HG03025 (cell line): ENCODE data around the gene TTC19.
"Not testable (repeated sequence)": the region's sequence is repeated elsewhere in the genome, so short reads cannot be mapped to it uniquely, and the experiment has no call there.

ENCODE experiments used
- ATAC-seq: cut with Tn5 transposase; IDR thresholded peaks from one replicate; pipeline ENCODE4 v1.9.1; 2021; ENCODE audit warnings: mild to moderate bottlenecking, moderate library complexity; ENCODE audit not compliant: unreplicated experiment, low FRiP score

TTC19 gene

DNA sequence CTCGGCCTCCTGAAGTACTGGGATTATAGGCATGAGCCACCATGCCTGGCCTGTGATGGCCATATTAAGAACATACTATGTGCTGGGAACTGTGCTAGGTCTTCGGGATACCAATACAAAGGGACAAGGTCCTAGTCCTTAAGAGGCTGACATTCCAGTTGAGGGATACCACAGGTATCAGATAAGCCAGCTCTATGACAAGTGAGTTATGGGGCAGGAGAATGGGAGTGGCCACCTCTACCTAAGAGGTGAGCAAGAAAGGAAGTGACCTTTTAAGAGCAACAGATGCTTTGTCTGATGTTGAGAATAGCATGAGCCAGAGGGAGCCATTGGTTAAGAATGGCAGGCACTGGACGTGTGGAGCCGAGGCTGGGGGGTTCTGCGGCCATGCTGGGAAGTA lies 27.7 kb upstream of the TTC19 start:
- no peak for ATAC-seq

DNA sequence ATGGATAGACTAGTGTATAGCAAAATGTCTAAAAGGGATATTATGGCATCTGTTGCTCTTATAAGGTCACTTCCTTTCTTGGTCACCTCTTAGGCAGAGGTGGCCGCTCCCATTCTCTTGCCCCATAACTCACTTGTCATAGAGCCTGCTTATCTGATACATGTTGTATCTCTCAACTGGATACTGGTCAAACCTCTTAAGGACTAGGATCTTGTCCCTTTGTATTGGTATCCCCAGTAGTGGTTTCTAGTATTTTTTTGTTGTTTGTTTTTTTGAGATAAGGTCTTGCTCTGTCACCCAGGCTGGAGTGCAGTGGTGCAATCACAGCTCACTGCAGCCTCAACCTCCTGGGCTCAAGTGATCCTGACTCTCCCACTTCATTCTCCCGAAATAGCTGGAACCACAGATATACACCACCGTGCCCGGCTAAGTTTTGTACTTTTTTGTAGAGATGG lies 27.1 kb upstream of the TTC19 start:
- ATAC-seq = no peak

DNA sequence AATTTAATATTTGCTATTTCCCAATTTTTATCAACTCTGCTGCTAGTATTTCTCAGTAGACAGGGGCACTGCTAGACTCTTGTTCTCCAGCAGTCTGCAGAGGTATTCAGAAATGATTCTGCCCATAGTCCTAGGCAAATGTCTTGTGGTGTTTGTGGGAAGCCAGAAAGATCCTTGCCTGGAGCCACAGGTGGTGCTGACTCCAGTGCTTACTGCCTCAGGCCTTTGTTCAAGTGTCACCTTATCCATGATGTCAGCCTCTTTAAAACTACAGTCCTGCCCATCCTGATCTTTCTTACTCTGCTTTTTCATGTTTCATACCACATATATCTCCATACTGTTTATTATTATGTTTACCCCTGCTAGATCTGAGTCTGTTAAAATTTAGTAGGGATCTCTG lies 26.6 kb upstream of the TTC19 start:
- no peak for ATAC-seq

DNA sequence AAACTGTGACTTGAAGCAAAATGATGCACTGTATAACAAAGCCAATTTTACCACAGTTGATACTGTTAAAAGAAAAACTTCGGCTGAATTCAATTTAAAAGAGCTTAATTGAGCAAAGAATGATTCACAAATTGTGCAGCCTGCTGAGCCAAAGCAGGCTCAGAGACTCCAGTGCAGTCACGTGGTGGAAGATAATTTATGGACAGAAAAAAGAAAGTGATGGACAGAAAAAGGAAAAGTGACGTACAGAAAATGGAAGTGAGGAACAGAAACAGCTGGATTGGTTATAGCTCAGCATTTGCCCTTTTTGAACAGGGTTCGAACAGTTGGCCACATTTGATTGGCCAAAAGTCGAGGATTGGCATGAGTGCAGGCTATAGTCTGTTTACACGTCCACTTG lies 25.8 kb upstream of the TTC19 start:
- no peak for ATAC-seq

DNA sequence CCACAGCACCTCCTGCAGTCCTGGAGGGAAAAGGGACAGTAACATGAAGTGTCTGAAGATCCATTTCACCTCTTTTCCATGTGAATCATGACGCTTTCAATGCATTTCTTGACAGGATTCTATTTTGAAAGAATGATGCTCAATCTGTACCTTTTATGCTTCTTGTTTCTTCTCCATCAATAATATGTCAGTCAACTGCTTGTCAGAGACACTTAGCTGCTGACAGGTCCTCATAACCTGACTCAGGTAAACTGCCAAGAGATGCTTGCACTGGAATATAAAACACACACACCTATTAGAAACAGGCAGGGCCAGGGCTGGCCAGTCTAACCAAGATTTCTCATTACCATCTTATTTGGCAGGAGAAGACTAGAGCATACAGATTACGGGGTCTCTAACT lies 21.7 kb upstream of the TTC19 start:
- ATAC-seq = no peak

DNA sequence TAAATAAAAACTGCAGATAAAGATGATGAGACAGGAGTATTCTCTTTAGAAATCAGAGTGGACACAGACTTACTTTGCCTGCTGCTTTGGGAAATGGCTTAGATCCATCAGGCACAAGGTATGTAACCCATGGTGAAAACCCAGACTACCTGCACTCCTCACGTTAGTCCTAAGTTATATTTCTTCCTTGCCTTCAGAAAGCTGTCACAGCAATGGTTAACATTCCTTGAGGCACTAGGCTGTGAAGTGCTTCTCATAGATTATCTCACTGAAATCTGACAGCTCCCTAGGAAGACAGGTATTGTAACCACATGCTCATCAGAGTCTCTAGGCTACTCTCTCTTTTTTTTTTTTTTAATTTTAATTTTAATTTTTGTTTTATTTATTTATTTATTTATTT lies 21.0 kb upstream of the TTC19 start:
- ATAC-seq = no peak

DNA sequence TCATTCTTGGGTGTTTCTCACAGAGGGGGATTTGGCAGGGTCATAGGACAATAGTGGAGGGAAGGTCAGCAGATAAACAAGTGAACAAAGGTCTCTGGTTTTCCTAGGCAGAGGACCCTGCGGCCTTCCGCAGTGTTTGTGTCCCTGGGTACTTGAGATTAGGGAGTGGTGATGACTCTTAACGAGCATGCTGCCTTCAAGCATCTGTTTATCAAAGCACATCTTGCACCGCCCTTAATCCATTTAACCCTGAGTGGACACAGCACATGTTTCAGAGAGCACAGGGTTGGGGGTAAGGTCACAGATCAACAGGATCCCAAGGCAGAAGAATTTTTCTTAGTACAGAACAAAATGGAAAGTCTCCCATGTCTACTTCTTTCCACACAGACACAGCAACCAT lies 20.6 kb upstream of the TTC19 start:
- ATAC-seq = not testable (repeated sequence)

DNA sequence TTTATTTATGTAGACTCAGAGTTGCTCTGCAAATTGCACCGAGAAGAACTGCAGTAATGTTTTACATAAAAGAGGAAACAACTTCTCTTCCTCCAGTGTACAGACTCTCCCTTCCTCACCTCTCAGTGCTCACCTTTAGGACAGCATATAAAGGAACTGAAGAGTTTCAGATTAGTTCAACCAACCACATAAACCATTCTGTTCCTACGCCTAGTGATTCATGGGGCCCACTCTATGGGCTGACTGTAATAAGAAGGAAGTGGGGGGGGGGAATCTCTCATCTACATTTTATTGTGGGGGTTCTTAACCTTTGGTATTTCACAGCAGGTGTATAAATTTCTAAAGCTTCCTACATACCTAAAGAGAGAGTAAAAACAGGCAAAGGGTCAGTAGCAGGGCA lies 18.4 kb upstream of the TTC19 start:
- ATAC-seq = peak; percentile 78

DNA sequence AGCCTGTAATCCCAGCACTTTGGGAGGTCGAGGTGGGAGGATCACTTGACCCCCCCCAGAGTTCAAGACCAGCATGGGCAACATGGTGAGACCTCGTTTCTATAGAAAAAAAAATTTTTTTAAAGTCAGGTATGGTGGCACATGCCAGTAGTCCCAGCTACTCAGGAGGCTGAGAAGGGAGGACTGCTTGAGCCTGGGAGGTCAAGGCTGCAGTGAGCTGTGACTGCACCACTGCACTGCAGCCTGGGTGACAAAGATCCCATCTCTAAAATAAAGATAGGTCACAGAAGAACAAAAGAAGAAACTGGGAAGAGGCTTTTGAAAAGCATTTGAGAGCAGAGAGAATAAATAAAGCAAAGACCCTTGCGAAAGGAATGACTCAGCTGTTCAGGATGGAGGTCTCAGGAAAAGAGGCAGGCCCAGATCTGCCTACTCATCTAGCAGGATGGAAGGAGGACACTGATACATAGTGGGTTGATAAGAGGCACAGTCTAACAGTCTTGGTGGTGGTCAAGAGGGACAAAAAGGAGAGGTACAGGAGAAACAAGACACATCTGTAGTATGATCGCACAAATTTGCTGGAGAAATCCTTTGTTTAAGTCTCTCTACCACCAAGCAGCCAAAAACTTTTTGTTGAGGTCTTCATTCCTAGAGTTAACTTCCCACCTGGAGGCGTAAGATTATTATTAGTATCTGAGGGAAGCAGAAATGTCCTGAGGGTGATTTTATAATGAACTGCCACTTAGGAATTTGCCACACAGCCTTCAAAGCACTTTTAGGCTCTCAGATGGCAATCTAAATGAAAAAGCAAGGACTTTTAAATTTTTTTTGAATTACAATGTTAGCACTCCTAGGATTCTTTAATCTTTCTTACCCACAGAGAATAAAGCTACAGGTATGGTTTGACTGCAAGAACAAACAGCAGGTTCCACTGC lies 17.7 kb upstream of the TTC19 start:
- ATAC-seq = no peak

DNA sequence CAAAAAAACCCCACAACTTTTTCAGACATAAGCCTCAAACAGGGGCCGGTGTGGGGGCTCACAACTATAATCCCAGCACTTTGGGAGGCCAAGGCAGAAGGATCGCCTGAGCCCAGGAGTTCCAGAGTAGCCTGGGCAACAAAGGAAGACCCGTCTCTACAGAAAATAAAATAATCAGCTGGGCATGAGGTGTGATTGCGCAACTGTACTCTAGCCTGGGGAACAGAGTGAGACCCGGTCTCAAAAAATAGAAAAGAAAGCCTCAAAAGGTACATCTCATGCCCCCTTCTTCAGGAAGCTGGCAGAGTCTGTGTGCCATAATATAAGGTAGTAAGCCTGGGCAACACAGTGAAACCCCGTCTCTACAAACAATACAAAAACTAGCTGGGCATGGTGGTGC lies 3.3 kb upstream of the TTC19 start:
- ATAC-seq = no peak

DNA sequence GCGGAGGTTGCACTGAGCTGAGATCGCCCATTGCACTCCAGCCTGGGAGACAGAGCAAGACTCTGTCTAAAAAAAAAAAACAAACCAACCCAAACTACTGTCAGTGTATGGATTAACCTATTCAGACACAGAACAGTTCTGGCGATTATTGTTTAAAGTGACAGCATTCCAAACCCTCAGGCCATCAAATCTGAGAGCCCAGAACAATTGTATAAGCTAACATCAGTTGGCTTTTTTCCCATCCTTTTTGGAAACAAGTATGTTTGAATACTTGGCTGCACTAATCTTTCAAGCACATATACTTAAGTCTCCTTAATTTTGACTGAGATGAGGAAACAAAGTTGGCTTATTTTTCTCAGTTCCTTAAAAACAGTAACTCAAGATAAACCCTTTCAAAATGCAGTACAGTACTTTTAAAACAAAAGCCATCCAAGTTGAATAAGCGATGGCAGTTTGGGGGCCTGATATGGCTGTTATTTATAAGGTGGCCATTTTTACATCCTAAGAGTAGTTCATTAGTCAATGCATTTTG lies 1.5 kb upstream of the TTC19 start:
- no peak for ATAC-seq

DNA sequence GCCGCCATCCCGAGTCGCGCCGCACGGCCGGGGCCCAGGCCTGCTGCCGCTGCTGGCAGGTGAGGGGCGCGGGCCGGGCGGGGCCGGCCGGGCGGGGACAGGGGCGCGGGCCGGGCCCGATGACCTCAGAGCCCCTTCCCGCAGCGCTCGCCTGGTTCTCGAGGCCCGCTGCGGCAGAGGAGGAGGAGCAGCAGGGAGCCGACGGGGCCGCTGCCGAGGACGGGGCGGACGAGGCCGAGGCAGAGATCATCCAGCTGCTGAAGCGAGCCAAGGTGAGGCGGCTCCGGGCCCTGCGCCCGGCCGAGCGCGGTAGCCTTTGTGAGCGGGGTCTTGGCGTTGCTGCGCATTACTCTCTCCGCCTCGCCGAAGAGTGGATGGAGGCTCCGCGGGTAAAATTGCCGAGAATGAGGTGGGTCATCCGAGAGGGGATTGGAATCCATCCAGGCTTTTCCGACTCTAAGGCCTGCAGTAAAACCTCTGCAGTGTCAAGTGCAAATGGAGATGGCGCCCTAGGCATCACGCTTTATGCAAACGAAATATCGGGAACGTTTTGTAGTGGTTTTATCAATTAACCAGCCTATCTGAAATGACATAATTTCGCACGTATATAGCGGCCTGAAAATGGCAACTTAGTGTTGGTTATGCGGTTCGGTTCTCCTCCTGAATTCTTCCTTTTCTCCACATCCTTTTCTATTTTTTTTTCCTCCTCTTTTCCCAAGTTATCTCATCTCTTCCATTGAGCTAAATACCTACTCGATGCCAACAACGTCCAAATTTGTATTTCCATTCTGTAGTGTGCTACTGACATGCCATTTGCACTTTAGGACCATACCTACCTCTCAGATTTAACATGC lies 577 bp downstream of the TTC19 start:
- peak; percentile 25 for ATAC-seq

DNA sequence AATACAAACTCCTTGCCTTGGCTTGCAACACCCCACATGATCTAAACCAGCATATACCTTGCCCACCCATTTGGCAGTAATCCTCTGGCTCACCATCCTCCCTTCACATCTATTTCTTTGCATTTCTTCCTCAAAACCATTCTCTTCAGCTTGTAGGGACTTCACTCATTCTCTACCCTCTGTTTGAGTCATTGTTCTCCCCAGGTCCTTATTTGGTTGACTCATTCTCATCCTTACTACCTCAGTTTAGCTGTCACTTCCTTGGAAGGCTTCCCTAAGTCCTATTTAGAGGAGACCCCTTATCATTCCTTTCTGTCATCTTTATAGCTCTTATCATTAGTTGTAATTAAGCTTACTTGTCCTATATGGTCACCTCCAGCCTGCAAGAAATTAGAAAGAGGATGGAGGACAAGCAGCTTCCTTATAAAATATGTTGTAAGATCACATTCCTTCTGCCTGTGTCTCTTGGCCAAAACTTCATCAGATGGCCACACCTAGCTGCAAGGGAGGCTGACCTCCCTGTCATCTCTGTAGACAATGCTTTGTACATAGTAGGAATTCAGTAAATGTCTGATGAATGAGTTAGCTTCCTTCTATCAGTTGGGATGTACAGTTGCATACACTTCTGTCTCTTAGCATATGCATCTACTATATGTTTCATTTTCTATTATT lies 1.7 kb downstream of the TTC19 start:
- ATAC-seq = no peak

DNA sequence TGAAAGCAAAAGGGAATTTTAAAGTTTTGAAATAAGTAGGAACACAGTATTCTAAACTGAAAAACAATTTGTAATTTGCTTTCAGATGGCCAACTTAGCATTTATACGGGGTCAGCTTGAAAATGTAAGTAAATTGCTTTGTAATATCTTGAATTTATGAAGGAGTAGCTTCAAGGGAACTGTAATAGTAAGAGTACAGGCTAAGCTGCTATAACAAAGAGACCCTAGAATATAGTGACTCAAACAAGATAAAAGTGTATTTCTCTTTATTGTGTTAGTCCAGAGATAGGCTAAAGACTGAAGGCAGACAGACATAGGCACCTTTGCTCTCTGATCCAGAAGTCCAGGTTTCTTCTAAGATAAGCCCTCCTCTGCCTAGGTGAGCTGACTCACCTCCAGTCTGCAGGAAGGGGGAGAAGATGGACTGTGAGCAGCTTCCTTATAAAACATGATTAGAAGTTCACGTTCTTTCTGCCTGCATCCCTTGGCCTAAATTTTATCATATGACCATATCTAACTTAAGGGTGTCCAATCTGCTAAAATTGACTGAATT lies 3.2 kb downstream of the TTC19 start:
- no peak for ATAC-seq

DNA sequence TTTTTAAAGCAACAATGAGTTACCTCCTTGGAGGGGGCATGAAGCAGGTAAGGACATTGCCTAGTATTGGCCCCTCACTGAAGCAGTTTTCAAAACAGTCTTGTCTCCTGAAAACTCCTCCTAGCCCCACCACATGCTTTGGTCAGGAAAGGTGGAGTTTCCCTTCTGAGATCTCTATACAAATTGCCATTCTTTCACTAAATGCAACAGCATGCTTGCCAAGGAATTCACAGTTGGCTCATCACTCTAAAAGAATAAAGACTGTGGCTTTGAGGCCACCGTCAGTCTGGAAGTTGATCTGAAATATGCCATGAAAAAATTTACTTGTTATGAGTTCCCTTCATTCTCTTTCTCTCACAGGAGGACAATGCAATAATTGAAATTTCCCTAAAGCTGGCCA lies 4.2 kb downstream of the TTC19 start:
- ATAC-seq = no peak

DNA sequence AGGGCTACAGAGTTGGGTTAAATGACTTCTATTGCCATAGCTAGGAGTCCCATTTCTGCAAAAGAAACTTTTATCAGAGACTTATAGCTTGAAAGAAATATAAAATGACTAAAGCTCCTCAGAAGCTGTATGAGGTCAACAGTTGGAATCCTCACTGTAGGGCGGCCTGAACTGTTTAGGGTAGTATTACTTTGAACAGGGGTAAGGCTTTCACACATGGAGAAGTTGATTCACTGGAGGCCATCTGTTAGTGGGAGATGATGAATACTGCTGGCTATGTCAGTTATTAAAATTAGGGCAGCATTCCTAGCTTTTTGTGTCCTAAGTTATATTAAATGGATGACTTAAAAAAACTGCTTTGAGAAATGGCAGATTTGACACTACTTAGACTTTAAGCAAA lies 6.0 kb downstream of the TTC19 start:
- ATAC-seq = no peak

DNA sequence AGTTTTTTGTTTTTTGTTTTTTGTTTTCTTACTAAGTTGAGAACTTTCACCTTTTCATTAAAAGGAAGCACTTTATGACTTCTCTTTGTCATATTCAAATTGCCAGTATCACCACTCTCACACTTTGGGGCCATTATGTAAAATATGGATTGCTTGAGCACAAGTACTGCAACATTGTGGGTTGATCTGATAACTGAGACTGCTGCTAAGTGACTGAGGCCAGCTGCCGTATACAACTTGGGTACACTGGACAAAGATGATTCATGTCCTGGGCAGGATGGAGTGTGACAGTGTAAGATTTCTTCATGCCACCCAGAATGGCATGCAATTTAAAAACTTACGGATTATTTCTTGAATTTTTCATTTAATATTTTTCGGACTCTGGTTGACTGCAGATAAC lies 7.8 kb downstream of the TTC19 start:
- ATAC-seq = no peak

DNA sequence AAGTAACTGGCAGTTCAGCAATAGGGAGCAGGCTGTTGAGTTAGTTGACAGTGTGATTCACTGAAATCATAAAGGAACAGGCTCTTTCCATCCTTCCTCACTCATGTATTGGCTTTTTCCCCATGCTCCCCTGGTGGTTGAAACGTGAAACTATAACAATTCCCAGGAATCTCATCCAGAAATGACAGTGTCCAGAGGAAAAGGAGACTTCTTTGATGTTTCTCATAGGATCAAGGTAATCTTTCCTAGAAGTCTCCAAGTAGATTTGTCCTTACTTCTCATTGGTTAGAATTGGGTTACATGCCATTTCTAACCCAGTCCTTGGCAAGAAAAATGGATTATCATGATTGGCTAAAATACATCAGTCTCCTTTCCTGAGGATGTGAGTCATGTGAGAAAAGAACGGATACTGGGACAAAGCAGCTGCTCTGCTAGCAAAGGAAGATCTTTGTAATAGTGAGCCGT lies 14.4 kb downstream of the TTC19 start:
- ATAC-seq = no peak

DNA sequence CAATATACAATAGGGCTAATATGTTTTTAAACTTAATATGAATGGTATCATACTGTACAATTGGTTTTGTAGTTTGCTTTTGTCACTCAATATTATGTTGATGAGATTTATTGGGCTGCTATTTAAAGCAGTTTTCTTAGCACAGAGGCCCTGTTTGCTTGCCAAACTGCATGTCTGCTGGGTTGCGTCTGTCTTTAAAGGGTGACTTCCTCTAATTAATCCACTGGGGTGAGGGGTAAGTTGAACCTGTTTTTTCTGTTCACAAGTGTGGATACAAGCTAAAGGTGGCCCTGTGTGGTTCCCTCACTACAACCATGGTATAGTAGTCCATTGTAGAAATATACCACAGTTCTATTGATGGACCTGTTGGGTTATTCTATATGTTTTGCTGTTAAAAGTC lies 19.7 kb downstream of the TTC19 start:
- ATAC-seq = no peak

DNA sequence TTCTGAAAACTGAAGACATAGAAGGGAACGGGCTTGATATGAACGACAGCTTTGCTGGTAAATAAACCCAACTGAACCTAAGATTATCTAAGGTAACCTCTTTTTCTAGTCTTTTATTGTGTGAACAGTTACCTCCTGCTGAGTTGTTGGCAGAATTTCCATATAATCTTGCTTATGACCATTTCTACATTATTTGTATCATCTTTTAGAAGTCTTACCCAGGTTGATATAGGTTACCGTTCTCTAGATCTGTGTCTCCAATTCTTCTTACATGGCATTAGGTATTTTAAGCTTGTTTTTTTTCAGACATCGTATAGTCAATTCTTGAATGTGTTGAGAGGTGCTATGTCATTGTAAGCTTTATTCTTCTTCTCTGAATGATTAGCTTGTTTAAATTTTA lies 24.3 kb downstream of the TTC19 start:
- ATAC-seq = no peak
